ENCODE data around the gene CNGA2. TPM values are rescaled to one million over a fixed set of nuclear protein-coding genes. Genes with fewer than 3 reads are reported as not detected.

CNGA2 gene
- total and polyA plus RNA-seq, 2 donors (not counting 3 experiments of a cell fraction or from before 2014, with no cell fraction given) = not detected

GRCh38 chrX:151711787-151712186 lies 22.8 kb upstream of the CNGA2 start:
- POLR2A ChIA-PET = no interaction called here
- BruUV-seq (replicated peaks) = no TSS peak
- CTCF ChIA-PET = interaction anchor here (0.9 kb wide), 1 partner anchor 921 kb away, joined by 3 read pairs; no protein-coding TSS in a partner anchor

More at GRCh38 chrX:151711787-151712186, 22.8 kb upstream of the CNGA2 start:
- dilution Hi-C loops (cut with MboI; ENCODE audit: extremely low pct_ligation_motif_present, low sequenced_read_pairs) = no loop called here
- TF ChIP-seq FOS (IDR thresholded peaks at IDR 0.05; ENCODE audit: borderline replicate concordance, insufficient read depth, low read length) = no peak
- no peak for TF ChIP-seq JUN (IDR thresholded peaks at IDR 0.05; ENCODE audit: borderline replicate concordance, insufficient read depth, insufficient read length, low read depth)
- TF ChIP-seq MAX (IDR thresholded peaks at IDR 0.05; ENCODE audit: insufficient read depth, insufficient read length) = no peak
- no peak for TF ChIP-seq GATA2 (IDR thresholded peaks at IDR 0.05; ENCODE audit: insufficient read depth, insufficient read length, low read depth, low read length)
- TF ChIP-seq CTCF (IDR thresholded peaks at IDR 0.05; ENCODE audit: extremely low read depth in 1 of 2, insufficient read depth in 1 of 2, low read depth in 1 of 2, low read length in 2 of 2) = no peak
- TF ChIP-seq POLR2A (IDR thresholded peaks at IDR 0.05; ENCODE audit: low read depth, low read length) = no peak
- no peak for TF ChIP-seq POLR2AphosphoS5 (IDR thresholded peaks at IDR 0.05; ENCODE audit: insufficient read depth, low read depth, low read length)
- TF ChIP-seq MYC (IDR thresholded peaks at IDR 0.05; ENCODE audit: low read depth, low read length) = no peak
- no peak for TF ChIP-seq EZH2 (IDR thresholded peaks at IDR 0.05; ENCODE audit: borderline replicate concordance, low read depth, low read length, severe bottlenecking)
- DNase-seq (ENCODE audit: low read depth, low spot score) = peak; percentile 1
- Histone ChIP-seq H3K9ac (replicated peaks; ENCODE audit: extremely low read depth, insufficient read depth, low read length) (no peak overlapping the region), H3K4me1 (ENCODE audit: control insufficient read depth, extremely low read depth, insufficient read depth, low read length) (no peaks in the 10 kb centered on the region), H3K9me1 (replicated peaks; ENCODE audit: control insufficient read depth, extremely low read depth, insufficient read depth, low read length) (no peaks in the 10 kb centered on the region), H3K4me2 (ENCODE audit: insufficient read depth, low read length) (no peak overlapping the region), H3K27ac (ENCODE audit: insufficient read depth, low read depth, low read length) (no peak overlapping the region), H3K36me3 (ENCODE audit: control insufficient read depth in 2 of 2, extremely low read depth in 1 of 2, insufficient read depth in 2 of 2, low read length in 2 of 2) (no peaks in the 10 kb centered on the region), H3K79me2 (ENCODE audit: control insufficient read depth, insufficient read depth, low read length) (no peaks in the 10 kb centered on the region), H4K20me1 (replicated peaks; ENCODE audit: control insufficient read depth, extremely low read depth, insufficient read depth, low read length) (no peaks in the 10 kb centered on the region), H2AFZ (ENCODE audit: low read depth, low read length) (no peak overlapping the region), H3K4me3 (replicated peaks in 1 of 3; ENCODE audit: insufficient read depth in 1 of 3, low read depth in 1 of 3, low read length in 3 of 3) (no peak overlapping the region), H3K27me3 (ENCODE audit: control insufficient read depth in 2 of 2, insufficient read depth in 2 of 2, low read length in 2 of 2) (no peaks in the 10 kb centered on the region), H3K9me3 (replicated peaks; ENCODE audit: control insufficient read depth, insufficient read depth, low read length) (no peaks in the 10 kb centered on the region)
- FAIRE-seq = no peak
- intact Hi-C loops (cut with micrococcal nuclease) = no loop called here
